MCF 10A (cell line): ENCODE data around the gene RASIP1. TPM values are rescaled to one million over a fixed set of nuclear protein-coding genes. Genes with fewer than 3 reads are reported as not detected.

ENCODE experiments used
- BruUV-seq: library from RNA; stranded (reverse); fragments of 400-500 nt; replicated peaks from 2 replicates; lab custom pipeline; 2021; lab: Mats Ljungman, UMichigan
- CTCF ChIA-PET: fragments of 300-600 bp; sonication (Branson Sonifier 250); formaldehyde crosslinking; extraction: SDS; loops from one replicate; lab custom pipeline; 2021; ENCODE audit warnings: antibody characterized with exemption, inconsistent platforms; lab: Yijun Ruan, JAX
- POLR2A ChIA-PET: fragments of 300-600, 350-650 bp; sonication (Branson Sonifier 250); formaldehyde crosslinking; extraction: SDS; loops from one replicate; lab custom pipeline; 2020; ENCODE audit warnings: antibody characterized with exemption, inconsistent platforms; lab: Yijun Ruan, JAX
- DNase-seq: peaks from one replicate; pipeline ENCODE4 v3.0.0-alpha.2; 2018; ENCODE audit not compliant: unreplicated experiment
- H3K27ac Mint-ChIP-seq: one replicate; pipeline ENCODE4 v1.8.0; 2022; ENCODE audit warnings: mild to moderate bottlenecking, low read depth, mixed read lengths; ENCODE audit not compliant: unreplicated experiment
- H3K27me3 Mint-ChIP-seq: one replicate; pipeline ENCODE4 v1.8.0; 2022; ENCODE audit warnings: mixed read lengths; ENCODE audit not compliant: insufficient read depth, unreplicated experiment
- H3K36me3 Mint-ChIP-seq: one replicate; pipeline ENCODE4 v1.8.0; 2022; ENCODE audit warnings: mild to moderate bottlenecking, moderate library complexity, mixed read lengths; ENCODE audit not compliant: insufficient read depth, unreplicated experiment
- H3K4me1 Mint-ChIP-seq: one replicate; pipeline ENCODE4 v1.8.0; 2022; ENCODE audit warnings: mixed read lengths; ENCODE audit not compliant: insufficient read depth, unreplicated experiment
- H3K4me3 Mint-ChIP-seq: one replicate; pipeline ENCODE4 v1.8.0; 2022; ENCODE audit warnings: mild to moderate bottlenecking, moderate library complexity, mixed read lengths; ENCODE audit not compliant: unreplicated experiment
- H3K9me3 Mint-ChIP-seq: one replicate; pipeline ENCODE4 v1.8.0; 2022; ENCODE audit warnings: mixed read lengths; ENCODE audit not compliant: unreplicated experiment
- intact Hi-C: fragments of 100-400 bp; cut with micrococcal nuclease; formaldehyde crosslinking; loops from 2 replicates; pipeline ENCODE4 v1.14.1; 2022
- total RNA-seq: library from RNA; stranded (reverse); gene quantifications from 2 replicates; pipeline ENCODE4 v1.2.3, GENCODE V29; 2022
- TF ChIP-seq, protein P1 (sequence below): fragments of 200-600 bp; IDR thresholded peaks from one replicate; pipeline ENCODE4 v1.8.0; 2022; ENCODE audit warnings: antibody characterized with exemption, mild to moderate bottlenecking; ENCODE audit not compliant: unreplicated experiment

The RASIP1 gene
- total RNA-seq, 1 experiment from 2014 or later, result 1.9 TPM

DNA sequence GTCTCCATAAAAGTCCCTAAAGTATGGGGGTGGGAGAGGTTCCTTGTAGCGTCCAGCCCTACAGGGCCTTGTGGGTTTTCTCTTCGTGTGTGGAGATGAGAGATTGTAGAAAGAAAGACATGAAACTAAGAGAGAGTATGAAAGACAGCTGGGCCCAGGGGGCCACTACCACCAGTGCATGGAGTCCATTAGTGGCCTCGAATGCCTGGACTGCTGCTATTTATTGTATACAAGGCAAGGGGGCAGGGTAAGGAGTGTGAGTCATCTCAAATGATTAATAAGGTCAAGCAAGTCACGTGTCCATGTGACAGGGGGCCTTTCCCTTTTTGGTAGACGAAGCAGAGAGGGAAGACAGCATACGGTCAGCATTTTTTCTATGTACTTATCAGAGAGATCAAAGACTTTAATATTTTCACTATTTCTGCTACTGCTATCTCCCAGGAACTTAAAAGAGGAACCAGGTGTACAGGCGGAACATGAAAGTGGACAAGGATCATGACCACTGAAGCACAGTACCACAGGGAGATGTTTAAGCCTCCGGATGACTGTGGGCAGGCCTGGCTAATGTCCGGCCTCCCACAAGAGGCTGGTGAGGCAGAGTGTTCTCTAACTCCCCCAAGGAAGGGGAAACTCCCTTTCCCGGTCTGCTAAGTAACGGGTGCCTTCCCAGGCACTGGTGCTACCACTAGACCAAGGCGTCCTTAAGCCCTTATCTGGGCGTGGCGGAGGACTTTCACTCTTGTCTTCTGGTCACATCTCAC is 40.4 kb upstream of the RASIP1 start:
- CTCF ChIA-PET, result interaction anchor here (0.5 to 1.4 kb wide), 4 partner anchors 46 to 1082 kb away, joined by 3 to 4 read pairs (median 3); partner anchors contain the start of gene HSD17B14
- Mint-ChIP-seq H3K4me3 (no peak overlapping the region), H3K27ac (peak overlapping the region; percentile 11), H3K27me3 (no peaks in the 10 kb centered on the region), H3K36me3 (no peaks in the 10 kb centered on the region), H3K4me1 (peaks cover 8% of the 10 kb centered on the region), H3K9me3 (no peaks in the 10 kb centered on the region)
- intact Hi-C loops, result loop anchor here (10.0 kb wide), 1 partner anchor 424 kb away; no protein-coding TSS in a partner anchor
- TF ChIP-seq, protein P1, sequence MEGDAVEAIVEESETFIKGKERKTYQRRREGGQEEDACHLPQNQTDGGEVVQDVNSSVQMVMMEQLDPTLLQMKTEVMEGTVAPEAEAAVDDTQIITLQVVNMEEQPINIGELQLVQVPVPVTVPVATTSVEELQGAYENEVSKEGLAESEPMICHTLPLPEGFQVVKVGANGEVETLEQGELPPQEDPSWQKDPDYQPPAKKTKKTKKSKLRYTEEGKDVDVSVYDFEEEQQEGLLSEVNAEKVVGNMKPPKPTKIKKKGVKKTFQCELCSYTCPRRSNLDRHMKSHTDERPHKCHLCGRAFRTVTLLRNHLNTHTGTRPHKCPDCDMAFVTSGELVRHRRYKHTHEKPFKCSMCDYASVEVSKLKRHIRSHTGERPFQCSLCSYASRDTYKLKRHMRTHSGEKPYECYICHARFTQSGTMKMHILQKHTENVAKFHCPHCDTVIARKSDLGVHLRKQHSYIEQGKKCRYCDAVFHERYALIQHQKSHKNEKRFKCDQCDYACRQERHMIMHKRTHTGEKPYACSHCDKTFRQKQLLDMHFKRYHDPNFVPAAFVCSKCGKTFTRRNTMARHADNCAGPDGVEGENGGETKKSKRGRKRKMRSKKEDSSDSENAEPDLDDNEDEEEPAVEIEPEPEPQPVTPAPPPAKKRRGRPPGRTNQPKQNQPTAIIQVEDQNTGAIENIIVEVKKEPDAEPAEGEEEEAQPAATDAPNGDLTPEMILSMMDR, result no peak
- peak; percentile 46 for DNase-seq
- POLR2A ChIA-PET, result interaction anchor here (0.8 to 1.0 kb wide), 2 partner anchors 41 to 67 kb away, joined by 3 read pairs; no protein-coding TSS in a partner anchor
- no TSS peak for BruUV-seq

DNA sequence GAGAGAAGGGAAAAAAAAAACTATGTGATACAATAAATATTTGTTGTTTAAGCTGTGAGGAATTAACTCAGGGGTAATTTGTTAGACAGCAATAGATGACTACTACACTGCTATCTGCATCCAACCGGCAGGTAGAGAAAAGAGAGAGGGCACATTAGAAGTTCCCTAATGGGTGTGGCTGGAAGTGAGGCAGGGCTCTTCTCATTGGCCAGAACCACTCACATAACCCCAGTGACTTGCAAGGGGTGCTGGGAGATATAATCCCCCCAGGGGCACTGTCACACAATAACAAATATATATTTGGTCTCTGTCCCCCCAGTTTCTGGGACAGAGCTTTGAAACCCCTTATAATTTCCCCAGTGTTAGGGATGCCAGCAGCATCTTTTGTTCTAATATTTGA is 39.2 kb upstream of the RASIP1 start:
- DNase-seq, result no peak
- Mint-ChIP-seq H3K4me1 (peaks cover 8% of the 10 kb centered on the region), H3K9me3 (no peaks in the 10 kb centered on the region), H3K27ac (no peak overlapping the region), H3K36me3 (no peaks in the 10 kb centered on the region), H3K27me3 (no peaks in the 10 kb centered on the region), H3K4me3 (no peak overlapping the region)
- CTCF ChIA-PET, result interaction anchor here (0.6 to 2.0 kb wide), 5 partner anchors 8 to 894 kb away, joined by 3 to 12 read pairs (median 3); no protein-coding TSS in a partner anchor
- TF ChIP-seq, protein P1, result no peak
- POLR2A ChIA-PET, result interaction anchor here (1.7 kb wide), 1 partner anchor 63 kb away, joined by 5 read pairs; no protein-coding TSS in a partner anchor
- no TSS peak for BruUV-seq
- intact Hi-C loops, result loop anchor here (10.0 kb wide), 1 partner anchor 425 kb away; no protein-coding TSS in a partner anchor

DNA sequence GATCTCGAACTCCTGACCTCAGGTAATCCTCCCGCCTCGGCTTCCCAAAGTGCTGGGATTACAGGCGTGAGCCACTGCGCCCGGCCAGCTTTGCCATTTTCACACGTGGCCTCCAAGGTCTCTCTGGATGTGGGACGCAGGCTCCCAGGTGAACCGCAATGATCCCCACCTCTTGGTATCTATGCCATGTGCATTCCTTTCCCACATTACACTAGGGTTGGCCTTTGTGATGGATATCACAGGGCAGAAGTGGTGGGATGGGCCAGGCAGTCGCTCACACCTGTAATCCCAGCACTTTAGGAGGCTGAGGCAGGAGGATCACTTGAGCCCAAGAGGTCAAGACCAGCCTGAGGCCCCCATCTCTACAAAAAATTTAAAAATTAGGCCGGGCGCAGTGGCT is 37.3 kb upstream of the RASIP1 start:
- CTCF ChIA-PET, result interaction anchor here (2.0 kb wide), 1 partner anchor 10 kb away, joined by 12 read pairs; no protein-coding TSS in a partner anchor
- TF ChIP-seq, protein P1, result no peak
- no peak for DNase-seq
- peaks cover 8% of the 10 kb centered on the region for H3K4me1 Mint-ChIP-seq
- H3K27me3 Mint-ChIP-seq, result no peaks in the 10 kb centered on the region
- H3K27ac Mint-ChIP-seq, result no peak overlapping the region
- POLR2A ChIA-PET, result no interaction called here
- intact Hi-C loops, result no loop called here
- H3K9me3 Mint-ChIP-seq, result no peaks in the 10 kb centered on the region
- H3K36me3 Mint-ChIP-seq, result peaks cover 5% of the 10 kb centered on the region
- no TSS peak for BruUV-seq
- H3K4me3 Mint-ChIP-seq, result no peak overlapping the region

- no peak for DNase-seq
- intact Hi-C loops, result no loop called here
- CTCF ChIA-PET, result interaction anchor here (0.6 kb wide), 1 partner anchor 184 kb away, joined by 4 read pairs; no protein-coding TSS in a partner anchor
- no peaks in the 10 kb centered on the region for H3K9me3 Mint-ChIP-seq
- POLR2A ChIA-PET, result no interaction called here
- no peak overlapping the region for H3K27ac Mint-ChIP-seq
- no peak overlapping the region for H3K4me3 Mint-ChIP-seq
- BruUV-seq, result no TSS peak
- peaks cover 5% of the 10 kb centered on the region for H3K36me3 Mint-ChIP-seq
- H3K27me3 Mint-ChIP-seq, result no peaks in the 10 kb centered on the region
- peaks cover 8% of the 10 kb centered on the region for H3K4me1 Mint-ChIP-seq
- TF ChIP-seq, protein P1, result no peak
These were observed 36.7 kb upstream of the RASIP1 start for GRCh38 chr19:48777139-48777538.
